RWPE1 (cell line): Measurements from ENCODE around the gene TSHR.
A peak's percentile ranks its signal among the peaks of the same experiment; 100 is the strongest.

Experiments used
- CTCF ChIA-PET: fragments of 350-600 bp; sonication (Branson Sonifier 250); formaldehyde crosslinking; extraction: SDS; loops from one replicate; lab custom pipeline; 2021; lab: Yijun Ruan, JAX
- POLR2A ChIA-PET: fragments of 400-600 bp; formaldehyde crosslinking; extraction: SDS; loops from one replicate; lab custom pipeline; 2020; ENCODE audit warnings: antibody characterized with exemption; ENCODE audit not compliant: low non-redundant PET; lab: Yijun Ruan, JAX
- DNase-seq: peaks from one replicate; pipeline ENCODE4 v3.0.0; 2012; ENCODE audit warnings: low spot score
- H3K27ac ChIP-seq: fragments of 450-650 bp; 2 replicates; pipeline ENCODE4 v1.5.1; 2017
- CTCF ChIP-seq: fragments of 450-650 bp; conservative IDR thresholded peaks from 2 replicates; pipeline ENCODE4 v1.5.1; 2017; ENCODE audit warnings: low read depth, mild to moderate bottlenecking

TSHR gene

DNA sequence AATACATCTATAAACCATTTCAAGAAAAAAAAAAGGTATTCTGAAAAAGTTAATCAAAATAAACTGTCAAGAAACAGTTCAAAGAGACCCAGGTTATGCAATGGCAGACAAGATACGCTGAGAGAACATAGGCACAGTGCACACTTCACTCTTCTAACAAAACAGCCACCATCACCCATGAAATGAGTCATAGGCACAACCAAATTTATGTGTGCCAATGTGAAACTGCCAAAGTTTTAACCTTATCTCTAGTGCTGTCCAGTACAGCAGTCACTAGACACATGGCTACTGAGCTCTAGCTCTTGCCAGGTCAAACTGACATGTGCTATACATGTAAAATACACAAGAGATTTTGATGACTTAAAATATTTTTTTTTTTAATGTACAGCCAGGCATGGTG is 15.3 kb upstream of the TSHR start:
- no peak overlapping the region for H3K27ac ChIP-seq
- CTCF ChIA-PET = interaction anchor here (0.6 kb wide), 1 partner anchor 170 kb away, joined by 3 read pairs; no protein-coding TSS in a partner anchor
- no peak for DNase-seq
- TF ChIP-seq CTCF = no peak
- POLR2A ChIA-PET = no interaction called here

DNA sequence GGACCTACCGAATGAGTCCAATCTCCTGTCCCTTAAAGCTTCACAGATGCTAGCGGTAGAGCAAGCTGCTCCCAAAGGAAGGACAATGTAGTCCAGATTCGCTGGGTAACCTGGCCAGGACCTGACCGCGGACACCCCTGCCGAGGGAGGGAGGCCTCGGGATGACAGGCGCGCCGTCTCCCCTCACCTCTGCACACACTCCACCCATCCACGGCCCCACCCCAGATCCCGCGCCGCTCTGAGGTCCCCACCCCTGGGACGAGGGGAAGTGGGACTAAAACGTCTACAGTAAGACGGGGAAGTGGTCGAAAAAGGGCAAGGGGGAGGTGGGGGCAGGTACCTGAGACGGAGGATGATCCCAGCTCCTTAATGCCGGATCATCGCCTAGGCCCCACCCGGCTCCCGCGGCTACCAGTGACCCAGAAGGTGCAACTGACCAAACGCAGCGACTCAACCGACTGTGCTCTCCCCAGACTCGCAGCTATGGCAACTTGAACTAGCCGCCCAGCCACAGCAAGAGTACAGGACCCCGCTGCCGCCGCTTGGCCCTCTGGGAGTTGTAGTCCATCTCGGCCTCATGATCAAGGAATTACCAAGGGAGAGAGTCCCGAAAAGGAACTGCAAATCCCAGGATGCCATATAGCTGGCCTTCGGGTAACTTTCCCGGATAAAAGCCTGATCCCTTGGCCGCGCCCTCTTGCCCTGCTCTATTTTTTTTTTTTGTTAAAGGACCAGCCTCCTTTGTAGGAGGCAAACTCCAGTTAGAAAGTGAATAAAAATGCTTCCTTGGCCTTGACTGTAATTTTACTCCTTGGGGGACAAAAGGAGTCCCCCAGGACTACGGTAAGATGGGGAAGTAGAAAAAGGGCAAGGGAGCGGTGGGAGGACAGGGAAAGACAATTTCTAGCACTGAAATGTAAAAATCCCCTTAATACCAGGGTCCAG is 13.9 kb upstream of the TSHR start, which contains the start of gene CEP128:
Gene CEP128 (minus strand): TSS at position 498 of the 945 bp plus-strand sequence.
- TF ChIP-seq CTCF = no peak
- CTCF ChIA-PET = interaction anchor here (0.6 kb wide), 1 partner anchor 1101 kb away, joined by 4 read pairs; no protein-coding TSS in a partner anchor
- POLR2A ChIA-PET = interaction anchor here (1.1 kb wide), 1 partner anchor 10 kb away, joined by 5 read pairs; no protein-coding TSS in a partner anchor
- DNase-seq = peak; percentile 92
- H3K27ac ChIP-seq = peak within 1 kb of the TSS; percentile 81

GRCh38 chr14:80942191-80942600 is 13.2 kb upstream of the TSHR start:
- POLR2A ChIA-PET = interaction anchor here (1.1 kb wide), 1 partner anchor 11 kb away, joined by 5 read pairs; no protein-coding TSS in a partner anchor
- CTCF ChIA-PET = no interaction called here
- no peak for DNase-seq
- no peak for TF ChIP-seq CTCF
- no peak overlapping the region for H3K27ac ChIP-seq

DNA sequence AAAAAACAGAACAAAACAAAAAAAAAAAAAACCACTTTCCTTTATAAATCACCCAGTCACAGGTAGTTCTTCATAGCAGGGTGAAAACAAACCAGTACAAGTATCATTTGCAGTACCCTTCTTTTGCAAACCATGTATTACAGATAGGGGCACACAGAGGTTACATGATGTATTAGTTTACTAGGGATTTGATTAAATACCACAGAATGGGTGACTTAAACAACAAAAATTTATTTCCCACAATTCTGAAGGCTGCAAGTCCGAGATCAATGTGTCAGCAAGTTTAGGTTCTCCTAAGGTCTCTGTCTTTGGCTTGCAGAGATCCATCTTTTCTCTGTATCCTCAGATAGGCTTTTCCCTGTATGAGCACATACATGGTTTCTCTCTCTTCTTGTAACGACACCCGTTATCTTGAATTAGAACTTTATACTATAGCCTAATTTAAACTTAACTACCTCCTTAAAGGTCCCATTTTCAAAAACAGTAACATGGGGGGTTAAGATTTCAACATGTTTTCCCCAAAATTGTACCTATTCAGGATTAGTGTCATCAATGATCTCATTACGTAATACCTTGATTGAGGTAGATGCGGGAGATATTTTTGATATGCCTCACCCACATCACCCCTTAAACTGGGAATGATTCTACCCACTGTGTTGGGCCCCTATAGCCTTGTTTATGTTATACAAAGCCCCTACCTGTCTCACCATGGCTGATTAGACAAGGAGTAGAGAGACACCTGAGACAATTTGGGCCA is 10.4 kb upstream of the TSHR start:
- TF ChIP-seq CTCF = no peak
- POLR2A ChIA-PET = no interaction called here
- H3K27ac ChIP-seq = no peak overlapping the region
- CTCF ChIA-PET = no interaction called here
- DNase-seq = no peak

DNA sequence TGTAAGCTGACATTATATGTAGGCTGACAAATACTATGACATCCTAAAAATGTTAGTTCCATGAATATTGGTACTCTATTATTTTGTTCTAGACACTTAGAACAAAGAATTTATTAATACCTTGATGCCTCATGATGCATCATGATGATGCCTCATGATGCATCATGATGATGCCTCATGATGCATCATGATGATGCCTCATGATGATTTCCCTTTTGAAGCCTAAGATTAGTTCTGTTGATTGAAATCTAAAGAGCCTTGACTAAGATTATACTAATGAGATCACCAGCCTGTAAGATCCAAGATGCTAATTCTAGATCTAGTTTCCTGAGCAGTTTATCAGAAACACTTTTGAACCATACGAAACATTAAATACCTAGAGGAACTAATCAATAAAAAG is 9.2 kb upstream of the TSHR start:
- TF ChIP-seq CTCF = no peak
- POLR2A ChIA-PET = no interaction called here
- no peak for DNase-seq
- no peak overlapping the region for H3K27ac ChIP-seq
- CTCF ChIA-PET = no interaction called here

- H3K27ac ChIP-seq = no peak overlapping the region
- ChIA-PET CTCF (no interaction called here), POLR2A (no interaction called here)
- no peak for TF ChIP-seq CTCF
- DNase-seq = no peak
Measured at GRCh38 chr14:80946797-80947196, 8.6 kb upstream of the TSHR start.
